ENCODE data around the gene CUBN. TPM values are rescaled to one million over a fixed set of nuclear protein-coding genes. Genes with fewer than 3 reads are reported as not detected.
A peak's percentile ranks its signal among the peaks of the same experiment; 100 is the strongest.
"Not testable (repeated sequence)": the region's sequence is repeated elsewhere in the genome, so short reads cannot be mapped to it uniquely, and the experiment has no call there.

CUBN gene
- total RNA-seq, 2 donors from 2014 or later: 0.37 to 0.42 TPM

DNA sequence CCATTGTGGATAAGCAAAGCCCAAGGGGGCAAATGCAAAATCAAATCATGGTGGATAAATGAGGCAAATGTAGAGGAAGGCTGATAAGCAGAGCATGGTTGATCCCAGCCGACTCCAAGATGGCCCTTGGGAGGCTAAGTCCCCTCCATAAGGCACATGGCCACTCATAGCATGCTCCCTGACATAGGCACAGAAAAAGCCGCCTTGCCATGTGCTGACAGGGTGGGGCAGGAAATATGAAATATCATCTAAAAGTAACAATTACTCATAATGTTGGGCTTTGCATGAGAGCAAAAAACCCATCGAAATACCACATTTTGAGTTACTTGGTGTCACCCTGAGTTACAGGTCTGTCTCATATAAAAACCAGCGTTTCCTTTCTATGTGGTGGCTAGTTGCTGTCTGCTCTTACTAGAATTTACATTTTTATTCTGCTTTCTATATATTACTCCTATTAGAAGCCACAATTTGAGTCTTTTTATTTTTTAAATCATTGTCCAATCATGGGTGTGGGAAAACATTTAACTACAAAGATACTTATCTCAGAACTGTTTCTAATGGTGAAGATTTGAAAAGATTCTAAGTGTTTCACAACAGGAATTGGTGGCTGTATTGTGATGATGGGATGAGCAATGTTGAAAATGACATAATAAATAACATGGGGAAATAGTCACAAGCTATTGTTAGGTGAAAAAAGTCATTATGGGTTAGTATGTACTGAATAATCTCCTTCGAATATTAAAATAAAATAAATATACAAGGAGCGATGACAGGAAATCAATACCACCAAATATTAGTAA is 102.7 kb downstream of the CUBN start:
- DNase-seq (no peak), ATAC-seq (peak; percentile 11)
- intact Hi-C loops (cut with DNase I, micrococcal nuclease): no loop called here

DNA sequence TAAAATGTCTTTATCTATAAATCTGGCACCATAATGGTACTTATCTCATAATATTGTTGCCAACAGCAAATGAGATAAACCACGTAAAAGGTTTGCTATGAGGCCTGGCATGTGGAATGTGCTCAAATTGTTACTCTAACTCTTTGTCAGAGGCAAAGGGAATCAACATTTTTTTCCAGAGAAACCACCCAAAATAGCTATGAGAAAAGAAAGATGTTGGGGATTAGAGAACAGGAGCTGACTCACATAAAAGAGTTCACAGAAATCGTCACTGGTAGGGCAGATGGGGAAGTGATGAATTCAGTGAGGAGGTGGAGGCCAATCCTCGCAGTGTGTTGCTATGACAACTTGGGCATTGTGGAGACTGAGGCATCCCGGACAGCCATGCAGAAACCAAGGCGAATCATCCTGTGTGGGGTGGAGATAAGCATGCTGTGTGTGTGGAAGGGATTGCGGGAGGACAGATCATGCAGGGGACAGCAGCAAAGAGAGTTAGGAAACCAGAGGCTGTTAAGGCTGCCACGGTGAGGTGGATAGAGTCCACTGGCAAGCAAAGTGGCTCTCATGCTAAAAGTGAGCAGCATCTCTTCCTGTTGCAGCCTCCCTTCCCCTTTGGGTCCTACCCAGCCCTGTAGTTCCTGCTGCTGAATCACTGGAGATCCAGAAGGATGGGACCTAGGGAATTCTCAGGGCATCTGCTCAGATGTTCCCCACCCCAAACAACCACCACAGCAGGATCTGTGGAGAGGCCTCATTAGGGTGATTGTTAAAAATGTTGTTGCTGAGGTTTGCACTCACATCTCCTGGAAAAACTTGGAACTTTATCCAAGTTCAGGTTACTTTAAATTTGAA is 103.9 kb downstream of the CUBN start:
- ATAC-seq (no peak), DNase-seq (peak in 1 of 2 donors; percentile 48)
- intact Hi-C loops (cut with DNase I, micrococcal nuclease): no loop called here

DNA sequence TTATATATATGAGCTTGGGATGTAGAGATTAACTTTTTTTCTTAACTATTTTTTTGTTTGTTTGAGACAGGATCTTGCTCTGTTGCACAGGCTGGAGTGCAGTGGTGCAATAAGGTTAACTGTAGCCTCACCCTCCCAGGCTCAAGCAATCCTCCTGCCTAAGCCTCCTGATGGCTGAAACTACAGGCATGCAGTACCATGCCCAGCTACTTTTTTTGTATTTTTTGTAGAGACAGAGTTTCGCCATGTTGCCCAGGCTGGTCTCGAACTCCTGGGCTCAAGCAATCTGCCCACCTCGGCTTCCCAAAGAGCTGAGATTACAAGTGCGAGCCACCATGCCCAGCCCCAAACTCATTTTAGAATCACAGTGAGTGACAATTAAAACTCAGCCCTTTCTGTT is 105.2 kb downstream of the CUBN start:
- DNase-seq: no peak
- ATAC-seq: no peak

DNA sequence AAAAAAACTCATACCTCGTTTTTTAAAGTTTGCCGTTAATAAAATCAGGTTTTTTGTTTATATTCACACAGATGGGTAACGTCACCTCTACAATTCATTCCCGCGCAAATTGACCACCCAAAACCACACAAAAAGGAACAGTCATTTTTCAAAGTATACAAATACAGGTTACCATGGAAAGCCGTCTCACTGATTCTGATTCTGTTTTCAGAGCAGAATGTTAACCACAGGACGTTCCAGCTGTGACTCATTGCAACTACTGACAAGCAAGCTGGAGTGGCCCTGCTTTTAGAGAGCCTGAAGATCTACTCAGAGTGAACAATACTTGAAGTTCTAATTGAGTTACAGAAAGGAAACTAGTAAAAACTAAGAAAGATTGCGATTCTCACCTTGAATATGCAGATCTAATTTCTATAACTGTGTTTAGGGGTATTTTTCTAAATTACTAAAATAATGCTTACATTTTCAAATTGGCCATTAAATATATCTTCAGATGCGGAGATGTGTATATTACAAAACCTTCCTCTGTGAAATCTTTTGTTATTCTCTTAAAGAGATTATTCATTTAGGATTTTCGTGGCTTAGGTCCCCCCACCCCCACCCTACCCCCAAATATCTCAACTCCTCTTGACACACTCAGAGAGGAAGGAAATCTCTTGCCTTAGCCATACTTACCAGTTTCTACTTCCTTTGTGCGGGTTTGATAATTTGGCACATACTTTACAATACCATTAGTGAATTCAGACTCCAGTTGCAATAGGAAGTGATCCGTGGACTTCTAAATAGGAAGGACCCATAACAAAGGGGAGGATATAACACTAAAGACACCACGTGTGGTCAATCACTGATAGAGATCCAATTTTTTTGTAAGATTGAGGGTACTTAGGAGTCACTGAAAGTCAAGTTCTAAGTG is 106.0 kb downstream of the CUBN start:
- intact Hi-C loops (cut with DNase I, micrococcal nuclease): no loop called here
- DNase-seq (peak; percentile 28 to 68), ATAC-seq (peak; percentile 42)

More for the DNA sequence above, 105.2 kb downstream of the CUBN start:
- intact Hi-C loops (cut with DNase I, micrococcal nuclease): no loop called here

DNA sequence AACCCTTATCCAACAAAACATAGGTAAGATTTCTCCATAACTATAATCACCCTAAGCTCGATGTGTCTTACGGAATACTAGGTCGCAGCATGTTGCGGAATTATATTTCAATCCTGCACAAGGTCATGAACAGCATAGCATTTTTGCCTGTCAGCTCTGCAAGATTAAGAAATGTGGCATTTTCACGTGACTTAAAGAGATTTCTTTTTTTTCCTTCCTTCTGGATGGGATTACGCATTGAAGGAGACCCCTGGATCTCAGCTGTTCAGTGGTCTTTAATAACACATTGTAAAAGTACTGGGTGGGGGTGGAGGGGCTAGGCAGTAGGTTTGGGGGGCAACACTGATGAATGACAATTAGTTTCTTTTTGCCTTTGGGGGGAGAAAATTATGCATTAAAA is 106.7 kb downstream of the CUBN start:
- DNase-seq (no peak), ATAC-seq (no peak)
- intact Hi-C loops (cut with DNase I, micrococcal nuclease): no loop called here

DNA sequence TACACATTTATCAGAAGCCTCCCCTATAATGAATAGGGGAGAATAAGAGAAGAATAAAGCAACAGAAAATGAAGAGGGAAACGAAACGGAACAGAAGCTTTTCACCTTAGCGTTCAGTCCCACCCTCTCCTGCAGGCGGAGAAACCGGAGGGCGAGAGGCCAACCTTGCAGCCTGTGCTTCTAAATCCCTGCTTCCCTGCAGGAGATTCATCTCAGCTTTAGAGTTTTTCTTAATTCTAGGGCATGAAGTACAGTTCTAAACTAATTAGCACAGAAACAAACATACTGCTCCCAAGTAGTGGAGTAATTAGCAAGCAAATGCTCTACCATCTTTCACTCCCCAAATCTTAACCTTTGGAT is 107.2 kb downstream of the CUBN start:
- ATAC-seq: no peak
- no peak for DNase-seq
- intact Hi-C loops (cut with DNase I, micrococcal nuclease): no loop called here

DNA sequence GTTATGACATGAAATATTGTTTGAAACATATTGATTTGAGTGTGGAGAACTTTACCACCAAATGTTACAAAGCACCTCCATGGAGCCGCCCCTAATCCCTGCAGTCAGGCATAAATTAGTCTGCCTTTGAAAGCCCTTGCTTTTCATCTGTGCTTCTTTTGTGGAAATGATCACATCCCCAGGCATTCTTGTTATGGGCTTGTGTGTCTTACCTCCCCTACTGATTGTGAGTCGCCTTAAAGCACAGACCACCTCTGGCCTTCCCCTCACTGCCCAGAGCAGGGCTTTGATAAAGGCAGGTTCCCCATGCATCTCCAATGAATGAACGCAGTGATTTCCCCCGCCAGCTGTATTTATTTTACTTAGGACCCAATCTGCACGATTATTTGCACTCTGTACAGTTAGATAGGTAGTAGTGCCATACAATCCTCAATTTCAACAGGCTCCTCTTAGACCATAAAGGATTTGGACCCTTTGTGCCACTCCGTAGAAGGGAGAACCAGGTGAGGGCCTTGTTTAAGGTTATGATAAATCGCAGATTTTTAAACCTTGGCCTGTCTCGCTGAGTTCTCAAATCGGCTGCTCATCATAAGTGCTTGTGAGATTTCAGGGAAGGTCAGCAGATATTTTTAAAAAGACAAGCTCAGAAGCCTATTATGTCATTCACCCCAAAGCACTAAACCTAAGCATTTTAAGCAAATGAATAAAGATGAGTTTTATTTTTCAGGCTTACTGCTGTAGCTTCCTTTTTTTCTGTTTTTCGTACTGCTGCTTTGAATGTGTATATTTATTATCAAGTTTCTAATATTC is 107.8 kb downstream of the CUBN start:
- no peak for DNase-seq
- intact Hi-C loops (cut with DNase I, micrococcal nuclease): no loop called here
- no peak for ATAC-seq

DNA sequence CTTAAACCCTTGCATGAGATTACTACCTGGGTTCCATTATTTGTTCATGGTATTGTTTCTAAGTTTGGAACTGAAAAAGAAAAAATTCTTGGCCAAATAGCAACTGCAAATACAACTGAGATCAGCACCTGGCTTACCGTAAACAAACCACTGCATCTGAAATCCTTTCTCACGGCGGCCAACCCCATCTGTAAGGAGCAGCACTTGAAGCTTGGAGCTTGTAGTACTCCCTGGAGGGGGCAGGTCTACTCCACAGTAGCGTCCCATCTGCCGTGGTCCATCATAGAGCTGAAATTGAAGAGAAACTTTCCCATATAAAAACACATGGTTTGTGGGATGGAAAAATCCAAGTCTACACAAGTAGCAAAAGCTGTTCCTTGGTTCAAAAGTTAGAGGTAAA is 109.9 kb downstream of the CUBN start:
- intact Hi-C loops (cut with DNase I, micrococcal nuclease): no loop called here
- no peak for DNase-seq
- ATAC-seq: no peak

DNA sequence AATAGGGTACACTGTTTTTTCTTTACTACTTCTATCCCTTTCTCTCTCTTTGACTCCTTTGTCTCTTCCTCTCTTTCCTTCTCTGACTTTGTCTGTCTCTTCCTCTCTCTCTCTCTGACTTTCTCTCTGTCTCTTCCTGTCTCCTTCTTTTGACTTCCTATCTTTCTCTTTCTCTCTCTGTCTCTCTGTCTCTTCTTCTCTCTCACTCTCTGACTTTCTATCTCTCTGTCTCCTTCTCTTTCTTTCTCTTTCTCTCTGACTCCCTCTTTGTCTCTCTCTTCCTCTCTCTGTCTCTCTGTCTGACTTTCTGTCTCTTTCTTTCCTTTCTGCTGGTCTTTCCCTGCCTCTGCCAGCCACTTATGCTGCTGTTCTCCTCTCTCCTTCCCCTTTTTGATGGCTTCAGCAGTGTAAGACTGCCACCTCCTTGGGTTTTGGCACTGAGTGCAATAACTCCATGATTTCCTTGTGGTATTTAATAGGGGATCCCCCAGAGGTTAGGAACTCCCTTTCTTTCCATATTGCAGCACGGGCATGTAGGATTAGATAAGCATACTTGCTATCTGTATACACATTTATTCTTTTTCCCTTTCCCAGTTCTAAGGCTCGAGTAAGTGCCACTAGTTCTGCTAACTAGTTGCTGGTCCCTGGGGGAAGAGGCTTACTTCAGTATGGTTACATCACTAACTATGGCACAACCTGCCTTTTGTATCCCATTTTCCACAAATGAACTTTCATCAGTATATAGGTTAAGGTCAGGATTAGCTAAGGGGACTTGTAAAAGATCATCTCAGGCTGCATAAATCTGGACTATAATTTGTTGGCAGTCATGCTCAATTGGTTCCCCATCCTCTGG is 116.3 kb downstream of the CUBN start:
- intact Hi-C loops (cut with DNase I, micrococcal nuclease); DNase-seq; ATAC-seq: not testable (repeated sequence)

DNA sequence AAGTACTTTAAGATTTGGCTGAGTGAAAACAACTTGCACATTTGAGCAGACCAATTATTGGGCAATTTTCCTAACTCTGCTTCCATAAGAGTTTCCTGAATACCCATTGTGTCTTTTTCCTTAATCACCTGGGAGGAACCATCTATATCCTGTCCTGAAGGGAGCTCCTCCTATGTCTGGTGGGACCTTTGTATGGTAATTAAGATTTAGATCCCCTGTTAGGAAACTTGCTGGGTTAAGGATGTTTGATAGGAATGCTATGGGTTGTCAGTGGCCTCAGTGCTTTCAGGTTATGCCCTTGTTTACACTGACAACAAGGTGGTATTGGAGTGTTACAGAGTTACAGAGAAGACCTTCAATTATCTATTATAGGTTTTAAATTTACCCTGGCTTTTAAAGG is 116.9 kb downstream of the CUBN start:
- intact Hi-C loops (cut with DNase I, micrococcal nuclease); ATAC-seq; DNase-seq: not testable (repeated sequence)

DNA sequence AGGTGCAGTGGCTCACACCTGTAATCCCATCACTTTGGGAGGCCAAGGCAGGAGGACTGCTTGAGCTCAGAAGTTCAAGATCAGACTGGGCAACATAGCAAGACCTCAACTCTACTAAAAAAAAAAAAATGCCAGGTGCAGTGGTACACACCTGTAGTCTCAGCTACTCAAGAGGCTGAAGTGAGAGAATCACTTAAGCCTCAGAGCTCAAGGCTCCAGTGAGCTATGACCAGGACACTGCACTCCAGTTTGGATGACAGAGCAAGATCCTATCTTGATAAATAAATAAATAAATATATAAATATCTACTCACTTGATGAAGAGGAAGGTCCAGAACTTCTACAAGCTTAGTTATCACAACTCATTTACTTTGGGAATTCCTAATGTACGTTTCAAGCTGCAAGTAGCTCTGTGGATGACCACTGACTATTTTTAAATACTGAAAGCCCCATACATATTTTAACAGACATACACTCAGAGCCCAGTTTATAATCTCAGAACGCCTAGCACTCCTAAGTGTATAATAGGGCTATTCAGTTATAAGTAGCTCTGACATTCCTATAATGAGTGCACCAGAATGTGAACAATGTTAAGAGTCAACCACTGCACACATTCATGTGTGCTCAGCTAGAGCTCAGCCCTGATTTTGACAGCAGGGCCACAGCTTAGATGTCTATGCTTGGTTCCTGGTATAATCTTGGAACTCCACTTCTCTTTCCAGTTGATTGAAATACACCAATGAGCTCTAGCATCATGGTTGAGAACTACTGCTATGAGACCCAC is 119.1 kb downstream of the CUBN start:
- intact Hi-C loops (cut with DNase I, micrococcal nuclease): no loop called here
- ATAC-seq (no peak), DNase-seq (no peak)

DNA sequence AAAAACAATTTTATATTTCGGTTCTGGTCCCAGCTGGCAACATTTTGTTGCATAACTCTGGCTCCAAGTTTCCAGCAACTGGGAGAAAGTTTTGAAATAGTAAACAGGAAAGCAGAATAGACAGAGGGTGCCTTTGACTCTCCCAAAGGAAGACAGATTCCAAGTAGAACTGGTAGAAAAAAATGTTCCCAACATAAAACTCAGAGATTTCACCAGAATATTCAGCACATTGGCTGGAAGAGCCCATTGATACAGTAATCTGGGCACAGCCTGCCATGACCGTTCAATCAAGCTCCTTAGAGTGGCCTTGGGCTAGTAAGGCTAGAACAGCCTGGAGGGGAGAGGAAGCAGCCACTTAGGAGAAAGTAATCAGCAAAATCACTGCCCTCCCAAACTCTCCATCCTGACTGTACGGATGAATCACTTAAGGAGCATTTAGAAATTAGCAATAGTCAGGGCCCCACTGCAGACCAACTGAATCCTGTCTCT is 120.4 kb downstream of the CUBN start:
- no peak for DNase-seq
- intact Hi-C loops (cut with DNase I, micrococcal nuclease): no loop called here
- no peak for ATAC-seq

DNA sequence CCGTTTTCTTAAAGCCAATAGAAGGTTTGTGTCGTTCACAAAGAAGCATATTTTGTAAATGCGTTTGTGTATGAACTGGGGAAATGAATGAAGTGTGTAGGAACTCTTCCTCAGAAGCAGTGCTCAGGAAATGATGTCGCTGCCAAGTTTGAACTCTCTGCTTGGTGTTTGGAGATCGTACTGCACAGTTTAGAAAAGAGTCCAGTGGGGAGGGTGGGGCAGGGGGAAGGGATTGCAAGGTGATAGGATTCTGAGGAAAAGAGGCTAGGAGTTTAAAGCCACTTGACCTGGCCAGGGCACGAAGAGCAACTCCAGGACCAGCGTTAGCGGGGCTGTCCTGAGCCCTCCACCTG is 122.2 kb downstream of the CUBN start:
- intact Hi-C loops (cut with DNase I, micrococcal nuclease): no loop called here
- DNase-seq: no peak
- ATAC-seq: no peak

DNA sequence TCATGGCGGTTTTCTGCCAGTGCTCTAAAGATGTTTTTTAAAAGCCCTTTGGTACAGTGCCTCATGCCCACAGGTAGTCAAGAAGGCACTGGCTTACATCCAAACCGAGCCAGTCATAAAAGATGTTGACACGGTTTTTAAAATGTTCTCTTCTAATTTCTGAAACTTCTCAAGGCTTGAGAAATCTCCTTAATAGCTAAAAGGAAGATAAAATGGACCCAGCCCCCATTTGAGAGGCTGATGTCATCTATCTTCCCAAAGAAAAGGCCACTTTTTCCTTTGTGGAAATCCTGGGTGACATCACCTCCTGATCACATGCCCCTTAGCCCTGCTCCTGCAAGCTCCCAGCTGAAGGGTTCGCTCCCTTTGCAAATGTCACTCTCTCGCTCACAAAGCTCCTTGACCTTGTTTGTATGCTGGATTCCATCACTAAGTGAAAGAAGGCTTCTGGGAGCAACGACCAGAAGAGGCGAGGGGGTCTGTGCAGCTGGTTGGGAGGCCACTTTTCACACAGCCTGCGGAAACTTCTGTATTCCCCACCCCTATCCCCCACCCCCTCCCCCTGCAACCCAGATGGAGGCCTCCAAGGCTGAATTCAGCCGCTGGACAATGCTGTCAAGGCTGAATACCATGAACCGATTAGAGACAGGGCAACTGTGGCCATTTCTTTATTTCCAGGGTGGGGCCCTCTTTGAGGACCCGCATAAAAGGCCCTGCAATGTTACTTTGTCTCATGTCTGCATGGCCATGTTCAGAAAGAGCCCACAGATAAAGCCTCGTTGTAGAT is 122.8 kb downstream of the CUBN start:
- intact Hi-C loops (cut with DNase I, micrococcal nuclease): no loop called here
- no peak for ATAC-seq
- DNase-seq: no peak

DNA sequence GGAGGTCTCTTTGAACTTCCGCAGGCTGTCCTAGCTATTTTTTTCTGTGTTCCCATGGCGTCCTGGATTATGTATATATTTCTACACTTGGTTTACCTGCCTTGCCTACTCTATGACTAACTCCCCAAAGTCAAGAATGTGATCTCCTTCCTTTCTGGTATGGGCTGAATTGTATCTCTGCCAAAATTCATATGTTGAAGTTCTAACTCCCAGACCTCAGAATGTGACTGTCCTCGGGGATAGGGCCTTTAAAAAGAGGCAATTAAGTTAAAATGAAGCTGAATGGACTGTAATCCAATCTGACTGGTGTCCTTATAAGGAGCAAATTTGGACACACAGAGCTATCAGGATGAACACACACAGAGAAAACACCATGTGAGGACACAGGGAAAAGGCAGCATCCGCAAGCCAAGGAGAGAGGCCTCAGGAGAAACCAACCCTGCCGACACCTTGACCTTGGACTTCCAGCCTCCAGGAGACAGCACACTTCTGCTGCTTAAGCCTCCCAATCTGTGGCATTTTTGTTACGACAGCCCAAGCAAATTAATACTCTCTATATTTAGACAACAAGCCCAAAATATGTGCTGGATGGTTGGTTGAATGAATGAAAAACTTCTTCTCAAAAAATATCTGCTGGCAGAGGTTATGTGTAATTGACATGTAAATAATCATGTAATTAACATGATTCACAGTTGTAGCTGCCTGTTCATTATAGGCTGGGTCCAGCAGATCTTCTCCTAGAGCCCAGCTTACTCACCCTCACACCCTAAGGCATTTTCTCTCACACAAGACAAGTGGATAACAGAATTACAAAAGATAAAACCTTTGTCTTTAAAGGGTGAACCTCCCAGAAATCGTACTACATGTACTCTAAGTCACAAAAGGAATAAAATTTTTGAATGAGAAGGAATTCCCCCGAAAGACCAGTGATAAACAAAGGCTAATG is 123.7 kb downstream of the CUBN start:
- no peak for ATAC-seq
- intact Hi-C loops (cut with DNase I, micrococcal nuclease): no loop called here
- no peak for DNase-seq

All from left colon (tissue), 2 donors.